Measurements from ENCODE around the gene TOX3.

TOX3 gene

DNA sequence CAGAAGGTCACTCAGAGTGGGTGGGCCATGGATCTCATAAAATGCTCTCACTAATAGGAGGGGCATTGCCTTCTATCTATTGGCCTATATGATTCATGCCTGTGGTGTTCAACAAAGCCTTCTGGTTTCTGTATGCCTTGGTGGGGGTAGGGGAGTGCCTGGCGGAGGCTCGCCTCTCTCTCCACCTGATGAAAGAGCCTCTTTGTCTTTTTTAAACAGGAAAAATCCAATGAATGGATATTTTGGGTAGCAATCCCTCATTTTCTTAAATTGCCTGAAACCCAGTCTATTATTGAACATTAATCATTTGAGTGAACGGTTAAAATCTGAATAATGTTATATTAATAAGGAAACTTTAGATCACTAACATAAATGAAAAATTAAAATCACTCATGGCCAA lies 90.6 kb downstream of the TOX3 start:
- no peak overlapping the region for H3K4me3 ChIP-seq (ENCODE audit: low read length)
- no peak for TF ChIP-seq CTCF (conservative IDR thresholded peaks at IDR 0.05; ENCODE audit: low read depth, low read length)
- no peak for DNase-seq (ENCODE audit: low read depth)

DNA sequence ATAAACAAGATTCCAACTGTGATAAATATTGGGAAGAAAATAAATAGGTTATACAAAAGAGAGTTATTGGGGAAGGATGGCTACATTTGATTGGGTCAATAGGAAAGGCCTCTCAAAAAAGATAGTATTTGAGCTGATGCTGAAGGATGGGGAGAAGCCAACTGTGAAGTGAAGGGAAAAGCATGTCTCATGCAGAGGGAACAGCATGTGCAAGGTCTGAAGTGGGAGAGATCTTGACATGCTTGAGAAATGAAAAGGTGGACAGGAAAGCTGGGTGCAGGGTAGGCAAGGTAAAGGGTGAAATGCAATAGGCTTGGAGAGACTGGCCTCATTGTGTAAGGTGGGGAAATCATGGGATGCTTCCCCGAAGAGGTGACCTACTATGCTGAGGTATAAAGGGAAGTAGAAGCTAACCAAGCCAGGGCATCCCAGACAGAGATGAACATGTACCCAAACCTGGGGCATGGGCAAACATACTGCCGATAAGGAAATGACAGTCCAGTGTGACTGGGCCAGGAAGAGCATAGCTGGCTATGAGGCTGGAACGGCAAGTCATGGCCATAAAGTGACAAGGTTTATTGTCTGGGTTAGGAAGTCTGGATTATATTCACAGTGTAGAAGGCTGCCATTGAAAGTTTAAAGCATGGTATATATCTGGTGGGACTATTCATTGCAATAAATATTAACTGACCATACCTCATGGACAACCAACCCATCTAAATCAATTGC lies 91.2 kb downstream of the TOX3 start:
- DNase-seq (ENCODE audit: low read depth): no peak
- no peak for TF ChIP-seq CTCF (conservative IDR thresholded peaks at IDR 0.05; ENCODE audit: low read depth, low read length)
- H3K4me3 ChIP-seq (ENCODE audit: low read length): no peak overlapping the region

DNA sequence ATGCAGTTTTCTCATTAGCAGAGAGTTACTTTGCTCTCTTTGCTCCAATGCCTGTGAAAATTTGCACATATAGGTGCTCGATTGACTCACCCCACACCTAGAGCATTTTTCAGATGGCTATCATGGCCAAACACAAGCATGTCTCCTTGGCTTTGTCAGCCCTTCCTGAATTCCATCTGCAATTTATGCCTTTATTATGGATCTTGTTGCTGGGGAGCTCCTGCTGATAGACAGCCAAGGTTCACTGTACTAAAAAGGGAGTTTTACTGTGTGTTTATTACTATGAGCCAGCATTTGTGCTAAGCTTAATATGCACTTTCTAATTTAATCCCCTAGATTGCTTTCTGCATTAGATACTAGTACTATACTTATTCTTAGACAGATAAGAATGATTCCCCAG lies 93.3 kb downstream of the TOX3 start:
- no peak overlapping the region for H3K4me3 ChIP-seq (ENCODE audit: low read length)
- TF ChIP-seq CTCF (conservative IDR thresholded peaks at IDR 0.05; ENCODE audit: low read depth, low read length): no peak
- no peak for DNase-seq (ENCODE audit: low read depth)

GRCh38 chr16:52451971-52452421 lies 94.9 kb downstream of the TOX3 start:
- no peak overlapping the region for H3K4me3 ChIP-seq (ENCODE audit: low read length)
- no peak for TF ChIP-seq CTCF (conservative IDR thresholded peaks at IDR 0.05; ENCODE audit: low read depth, low read length)

DNA sequence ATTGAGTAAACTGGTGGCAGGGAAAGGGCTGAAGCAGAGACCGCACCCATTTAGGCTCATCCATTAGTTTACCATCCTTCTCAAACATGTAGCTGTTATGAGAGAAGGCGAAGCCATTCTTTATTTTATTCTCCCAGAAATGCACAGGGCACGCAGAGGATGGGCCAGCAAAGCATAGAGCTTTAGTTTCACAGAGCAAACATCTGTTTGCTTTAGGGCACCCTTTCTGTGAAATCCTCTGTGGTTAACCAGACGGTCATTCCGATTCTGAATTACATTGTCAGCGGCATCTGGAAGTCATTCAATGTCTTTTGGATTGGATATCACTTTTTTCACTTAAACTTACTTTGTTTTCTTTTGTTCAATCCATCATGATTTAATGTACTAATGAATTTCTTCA lies 96.0 kb downstream of the TOX3 start:
- no peak for DNase-seq (ENCODE audit: low read depth)
- no peak overlapping the region for H3K4me3 ChIP-seq (ENCODE audit: low read length)
- no peak for TF ChIP-seq CTCF (conservative IDR thresholded peaks at IDR 0.05; ENCODE audit: low read depth, low read length)

More at GRCh38 chr16:52451971-52452421, 94.9 kb downstream of the TOX3 start:
- DNase-seq (ENCODE audit: low read depth): no peak

- DNase-seq (ENCODE audit: low read depth): no peak
- TF ChIP-seq CTCF (conservative IDR thresholded peaks at IDR 0.05; ENCODE audit: low read depth, low read length): no peak
- no peak overlapping the region for H3K4me3 ChIP-seq (ENCODE audit: low read length)
Observed at GRCh38 chr16:52450241-52450640, 96.7 kb downstream of the TOX3 start.

GRCh38 chr16:52446080-52446479 lies 100.9 kb downstream of the TOX3 start:
- no peak for TF ChIP-seq CTCF (conservative IDR thresholded peaks at IDR 0.05; ENCODE audit: low read depth, low read length)
- H3K4me3 ChIP-seq (ENCODE audit: low read length): no peak overlapping the region
- DNase-seq (ENCODE audit: low read depth): peak; percentile 25
